Gastrocnemius medialis (tissue), 4 donors: ENCODE measurements around the gene LEKR1.

ENCODE experiments used
- CTCF ChIP-seq, 5 experiments: fragments of 450-650 bp in 3 of 5; fragments of 200-600 bp in 2 of 5; sonication (generic) in 2 of 5; IDR thresholded peaks in 4 of 5; conservative IDR thresholded peaks in 1 of 5; 1 replicate in 4 of 5; 2 replicates in 1 of 5; pipeline ENCODE4 v1.5.1; 2016 to 2019; ENCODE audit warnings: antibody characterized with exemption in 5 of 5, mild to moderate bottlenecking in 3 of 5, moderate library complexity in 3 of 5
- POLR2A ChIP-seq, 2 donors: fragments of 450-650 bp; IDR thresholded peaks; one replicate each; pipeline ENCODE4 v1.6.1; 2017; ENCODE audit warnings: antibody characterized with exemption in 2 of 2, mild to moderate bottlenecking in 2 of 2, moderate library complexity in 2 of 2

GRCh38 chr3:156920399-156920798 lies 94.2 kb downstream of the LEKR1 start:
- TF ChIP-seq CTCF (IDR thresholded peaks at IDR 0.05 in 4 of 5, conservative IDR thresholded peaks at IDR 0.05 in 1 of 5) (no peak), POLR2A (IDR thresholded peaks at IDR 0.05) (no peak)
